Motor neuron (in vitro differentiated cells): ENCODE data around the gene DNAJB8. TPM values are rescaled to one million over a fixed set of nuclear protein-coding genes. Genes with fewer than 3 reads are reported as not detected.
A peak's percentile ranks its signal among the peaks of the same experiment; 100 is the strongest.

Experiments used
- ATAC-seq, 8 experiments: fragments of 200-7000 bp; cut with Tn5 transposase; replicated peaks in 6 of 8; 2 replicates each; pipeline ENCODE4 v1.8.0; 2021; ENCODE audit warnings: mild to moderate bottlenecking in 8 of 8, moderate library complexity in 8 of 8
- H3K27ac ChIP-seq, 2 donors: fragments of 250-450 bp; sonication (Bioruptor Pico); 2 replicates each; pipeline ENCODE4 v1.9.0; 2021; ENCODE audit warnings: antibody characterized with exemption in 2 of 2, mild to moderate bottlenecking in 2 of 2, moderate library complexity in 1 of 2
- H3K4me1 ChIP-seq, 2 donors: fragments of 250-450 bp; sonication (Bioruptor Pico); replicated peaks in 1 of 2; 2 replicates each; pipeline ENCODE4 v1.6.1; 2021; ENCODE audit warnings: antibody characterized with exemption in 2 of 2, mild to moderate bottlenecking in 2 of 2, moderate library complexity in 1 of 2
- H3K4me3 ChIP-seq, 5 donors: fragments of 250-450 bp; sonication (Bioruptor Pico); 2 replicates each; pipeline ENCODE4 v1.9.0; 2021; ENCODE audit warnings: antibody characterized with exemption in 5 of 5, mild to moderate bottlenecking in 5 of 5, moderate library complexity in 4 of 5
- WGBS, 10 experiments: fragments of 450-650 bp; shearing (Covaris generic); methylation state at CpG; one replicate each; pipeline ENCODE4 v1.0.0; 2022; 5-methylcytosine and 5-hydroxymethylcytosine counted together
- in situ Hi-C, 9 experiments: fragments of 400-800 bp; cut with MboI; loops; one replicate each; pipeline ENCODE4 v1.15.0; 2021; ENCODE audit warnings: low sequenced_read_pairs in 9 of 9, low pct_unique_long_range_greater_than_20kb in 2 of 9; ENCODE audit not compliant: unreplicated experiment in 9 of 9
- total RNA-seq, 8 experiments: library from RNA; unstranded; fragments of 300-600 nt; gene quantifications; 2 replicates each; pipeline versions ENCODE4 v1.2.3 to v1.2.4, GENCODE V29; 2022

Gene DNAJB8
- total RNA-seq, 8 experiments from 2014 or later: under 0.01 to 0.90 (median 0.22) TPM; not detected in 1

GRCh38 chr3:128431803-128432300 lies 34.8 kb downstream of the DNAJB8 start:
- Histone ChIP-seq H3K27ac (no peak overlapping the region), H3K4me3 (peak overlapping the region in 1 of 5 donors; percentile 30), H3K4me1 (peaks cover 13 to 19% of the 10 kb centered on the region in 2 donors)
- in situ Hi-C loops: loop anchor here in 2 of 9 experiments (25.0 kb wide), 2 partner anchors 155 to 180 kb away; no protein-coding TSS in a partner anchor
- ATAC-seq: peak in 2 of 8 experiments; percentile 4 to 14
- 29 to 72% (median 54%) methylated on average over 4 to 10 of the region's 13 CpGs; no CpG with 5 or more reads in 4 of the 10 experiments for WGBS, 10 experiments

GRCh38 chr3:128430731-128431130 lies 36.0 kb downstream of the DNAJB8 start:
- 50 to 83% (median 80%) methylated on average over 1 to 4 of the region's 8 CpGs; no CpG with 5 or more reads in 4 of the 10 experiments for WGBS, 10 experiments
- in situ Hi-C loops: loop anchor here in 2 of 9 experiments (25.0 kb wide), 2 partner anchors 157 to 182 kb away; no protein-coding TSS in a partner anchor

GRCh38 chr3:128430301-128430700 lies 36.4 kb downstream of the DNAJB8 start:
- peaks cover 13 to 22% of the 10 kb centered on the region in 2 donors for H3K4me1 ChIP-seq
- no peak overlapping the region for H3K27ac ChIP-seq
- no peak overlapping the region for H3K4me3 ChIP-seq
- in situ Hi-C loops: loop anchor here in 2 of 9 experiments (25.0 kb wide), 2 partner anchors 157 to 182 kb away; no protein-coding TSS in a partner anchor
- WGBS, 10 experiments: 40 to 62% (median 57%) methylated on average over 1 to 5 of the region's 10 CpGs; no CpG with 5 or more reads in 5 of the 10 experiments
- peak in 1 of 8 experiments; percentile 5 for ATAC-seq

More at GRCh38 chr3:128430731-128431130, 36.0 kb downstream of the DNAJB8 start:
- H3K27ac ChIP-seq: no peak overlapping the region
- H3K4me3 ChIP-seq: no peak overlapping the region
- peaks cover 13 to 22% of the 10 kb centered on the region in 2 donors for H3K4me1 ChIP-seq
- no peak for ATAC-seq

GRCh38 chr3:128429751-128430150 lies 36.9 kb downstream of the DNAJB8 start:
- peaks cover 13 to 20% of the 10 kb centered on the region in 2 donors for H3K4me1 ChIP-seq
- WGBS, 10 experiments: 89 to 92% methylated on average over 2 to 3 of the region's 8 CpGs; no CpG with 5 or more reads in 8 of the 10 experiments
- no peak for ATAC-seq
- in situ Hi-C loops: loop anchor here in 3 of 9 experiments (10.0 to 25.0 kb wide), 3 partner anchors 158 to 183 kb away; no protein-coding TSS in a partner anchor
- H3K4me3 ChIP-seq: no peak overlapping the region
- no peak overlapping the region for H3K27ac ChIP-seq

GRCh38 chr3:128429275-128429674 lies 37.4 kb downstream of the DNAJB8 start:
- in situ Hi-C loops: loop anchor here in 3 of 9 experiments (10.0 to 25.0 kb wide), 3 partner anchors 158 to 183 kb away; no protein-coding TSS in a partner anchor
- WGBS, 10 experiments: 73% methylated on average over 4 of the region's 15 CpGs; no CpG with 5 or more reads in 9 of the 10 experiments

GRCh38 chr3:128427872-128428822 lies 38.5 kb downstream of the DNAJB8 start:
- ATAC-seq: no peak
- Histone ChIP-seq H3K4me1 (peaks cover 6 to 13% of the 10 kb centered on the region in 2 donors), H3K27ac (no peak overlapping the region), H3K4me3 (no peak overlapping the region)
- in situ Hi-C loops: loop anchor here in 3 of 9 experiments (10.0 to 25.0 kb wide), 3 partner anchors 159 to 184 kb away; no protein-coding TSS in a partner anchor
- 59 to 90% (median 72%) methylated on average over 1 to 9 of the region's 19 CpGs; no CpG with 5 or more reads in 1 of the 10 experiments for WGBS, 10 experiments

More at GRCh38 chr3:128429275-128429674, 37.4 kb downstream of the DNAJB8 start:
- ATAC-seq: no peak
- H3K4me3 ChIP-seq: no peak overlapping the region
- peaks cover 13 to 19% of the 10 kb centered on the region in 2 donors for H3K4me1 ChIP-seq
- H3K27ac ChIP-seq: no peak overlapping the region

GRCh38 chr3:128427175-128427857 lies 39.4 kb downstream of the DNAJB8 start:
- Histone ChIP-seq H3K4me3 (no peak overlapping the region), H3K27ac (no peak overlapping the region), H3K4me1 (peaks cover 0 to 8% of the 10 kb centered on the region in 2 donors)
- in situ Hi-C loops: loop anchor here in 3 of 9 experiments (10.0 to 25.0 kb wide), 3 partner anchors 160 to 185 kb away; no protein-coding TSS in a partner anchor
- ATAC-seq: peak in 2 of 8 experiments; percentile 30 to 33
- 50 to 81% (median 68%) methylated on average over 1 to 6 of the region's 15 CpGs; no CpG with 5 or more reads in 4 of the 10 experiments for WGBS, 10 experiments

- Histone ChIP-seq H3K27ac (no peak overlapping the region), H3K4me3 (peak overlapping the region in 4 of 5 donors; percentile 12 to 25 (median 22)), H3K4me1 (peaks cover 1 to 6% of the 10 kb centered on the region in 2 donors)
- 0 to 17% (median 11%) methylated on average over 1 to 11 of the region's 66 CpGs; no CpG with 5 or more reads in 6 of the 10 experiments for WGBS, 10 experiments
- ATAC-seq: peak; percentile 84 to 93 (median 90)
- in situ Hi-C loops: loop anchor here in 3 of 9 experiments (10.0 to 25.0 kb wide), 3 partner anchors 161 to 186 kb away; no protein-coding TSS in a partner anchor
Observed at GRCh38 chr3:128426128-128426921, 40.4 kb downstream of the DNAJB8 start.

GRCh38 chr3:128425846-128426127 lies 40.9 kb downstream of the DNAJB8 start:
- 50 to 80% (median 66%) methylated on average over 1 to 4 of the region's 8 CpGs; no CpG with 5 or more reads in 6 of the 10 experiments for WGBS, 10 experiments
- H3K4me3 ChIP-seq: no peak overlapping the region
- ATAC-seq: no peak
- in situ Hi-C loops: loop anchor here in 3 of 9 experiments (10.0 to 25.0 kb wide), 3 partner anchors 162 to 187 kb away; no protein-coding TSS in a partner anchor
- peaks cover 5 to 9% of the 10 kb centered on the region in 2 donors for H3K4me1 ChIP-seq
- H3K27ac ChIP-seq: no peak overlapping the region

GRCh38 chr3:128425142-128425845 lies 41.4 kb downstream of the DNAJB8 start:
- ATAC-seq: no peak
- Histone ChIP-seq H3K27ac (no peak overlapping the region), H3K4me1 (peaks cover 5 to 9% of the 10 kb centered on the region in 2 donors), H3K4me3 (no peak overlapping the region)
- 53 to 90% (median 88%) methylated on average over 1 to 7 of the region's 23 CpGs; no CpG with 5 or more reads in 5 of the 10 experiments for WGBS, 10 experiments
- in situ Hi-C loops: loop anchor here in 3 of 9 experiments (10.0 to 25.0 kb wide), 3 partner anchors 162 to 187 kb away; no protein-coding TSS in a partner anchor
